ENCODE data around the gene CXCL14.

Gene CXCL14

GRCh38 chr5:135615581-135616260 lies 36.9 kb upstream of the CXCL14 start:
- no peak overlapping the region for H3K4me3 ChIP-seq (replicated peaks; ENCODE audit: low read depth, low read length)

DNA sequence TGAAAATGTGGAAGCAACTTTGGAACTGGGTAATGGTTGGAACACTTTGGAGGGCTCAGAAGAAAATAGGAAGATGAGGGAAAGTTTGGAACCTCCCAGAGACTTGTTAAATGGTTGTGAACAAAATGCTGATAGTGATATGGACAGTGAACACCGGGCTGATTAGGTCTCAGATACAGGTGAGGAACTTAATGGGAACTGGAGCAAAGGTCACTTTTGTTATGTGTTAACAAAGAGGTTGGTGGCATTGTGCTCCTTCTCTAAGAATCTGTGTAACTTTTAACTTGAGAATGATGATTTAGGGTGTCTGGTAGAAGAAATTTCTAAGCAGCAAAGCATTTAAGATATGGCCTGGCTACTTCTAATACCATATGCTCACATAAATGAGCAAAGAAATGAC lies 36.4 kb upstream of the CXCL14 start:
- TF ChIP-seq CTCF (IDR thresholded peaks at IDR 0.05; ENCODE audit: low read length, missing control alignments), result no peak
- DNase-seq (ENCODE audit: low read depth), result no peak
- H3K4me3 ChIP-seq (replicated peaks; ENCODE audit: low read depth, low read length), result no peak overlapping the region

More at GRCh38 chr5:135615581-135616260, 36.9 kb upstream of the CXCL14 start:
- peak; percentile 0 for DNase-seq (ENCODE audit: low read depth)
- no peak for TF ChIP-seq CTCF (IDR thresholded peaks at IDR 0.05; ENCODE audit: low read length, missing control alignments)

DNA sequence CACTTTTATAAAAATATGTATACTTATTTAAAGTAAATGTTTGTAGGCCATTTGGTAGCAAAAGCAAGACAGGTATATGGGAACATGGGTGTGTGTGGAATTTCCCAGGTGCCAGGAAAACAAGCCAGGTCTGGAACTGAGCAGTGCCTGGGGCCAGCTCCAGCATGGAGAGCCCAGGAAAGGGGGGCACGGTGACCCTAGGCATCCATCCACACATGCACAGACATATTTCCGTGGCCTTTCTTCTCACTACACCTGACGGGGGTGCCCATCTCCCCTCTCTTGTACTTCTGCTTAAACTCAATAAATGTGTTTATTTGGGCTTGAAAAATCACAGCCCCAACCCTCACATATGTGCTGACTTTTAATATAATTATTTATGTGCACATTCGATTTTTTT lies 31.2 kb upstream of the CXCL14 start:
- DNase-seq (ENCODE audit: low read depth), result no peak
- TF ChIP-seq CTCF (IDR thresholded peaks at IDR 0.05; ENCODE audit: low read length, missing control alignments), result no peak
- H3K4me3 ChIP-seq (replicated peaks; ENCODE audit: low read depth, low read length), result no peak overlapping the region

GRCh38 chr5:135608761-135609443 lies 30.1 kb upstream of the CXCL14 start:
- no peak overlapping the region for H3K4me3 ChIP-seq (replicated peaks; ENCODE audit: low read depth, low read length)
- TF ChIP-seq CTCF (IDR thresholded peaks at IDR 0.05; ENCODE audit: low read length, missing control alignments), result no peak
- no peak for DNase-seq (ENCODE audit: low read depth)

DNA sequence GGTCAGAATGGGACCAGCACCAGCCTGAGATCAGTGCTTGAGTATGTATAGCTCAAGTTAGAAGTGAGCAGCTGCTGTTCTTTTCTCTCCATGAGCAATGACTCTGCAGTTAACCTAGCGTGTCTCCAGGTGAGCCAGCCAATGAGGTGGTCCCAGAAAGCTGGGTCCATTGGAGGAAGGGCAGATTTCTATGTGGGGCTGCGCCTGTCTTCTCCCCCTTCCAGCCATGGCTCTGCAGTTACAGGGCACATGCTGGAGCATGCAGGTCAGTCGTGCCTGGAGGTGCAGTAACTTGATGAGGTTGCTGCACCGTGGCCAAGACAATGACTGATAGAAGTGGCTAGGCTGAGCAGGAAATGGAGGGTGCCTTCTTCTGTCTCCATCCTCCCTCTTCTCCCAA lies 29.6 kb upstream of the CXCL14 start:
- DNase-seq (ENCODE audit: low read depth), result no peak
- TF ChIP-seq CTCF (IDR thresholded peaks at IDR 0.05; ENCODE audit: low read length, missing control alignments), result no peak
- no peak overlapping the region for H3K4me3 ChIP-seq (replicated peaks; ENCODE audit: low read depth, low read length)

GRCh38 chr5:135606431-135606830 lies 27.6 kb upstream of the CXCL14 start:
- no peak overlapping the region for H3K4me3 ChIP-seq (replicated peaks; ENCODE audit: low read depth, low read length)
- TF ChIP-seq CTCF (IDR thresholded peaks at IDR 0.05; ENCODE audit: low read length, missing control alignments), result no peak
- no peak for DNase-seq (ENCODE audit: low read depth)

GRCh38 chr5:135605221-135605620 lies 26.4 kb upstream of the CXCL14 start:
- TF ChIP-seq CTCF (IDR thresholded peaks at IDR 0.05; ENCODE audit: low read length, missing control alignments), result no peak
- no peak for DNase-seq (ENCODE audit: low read depth)
- H3K4me3 ChIP-seq (replicated peaks; ENCODE audit: low read depth, low read length), result no peak overlapping the region
